Panc1 (cell line): ENCODE measurements around the gene R3HDM4.

Source experiments
- CTCF ChIP-seq: fragments of 450-650 bp; IDR thresholded peaks from 2 replicates; pipeline ENCODE4 v1.5.1; 2017; ENCODE audit warnings: mild to moderate bottlenecking
- POLR2AphosphoS5 ChIP-seq: IDR thresholded peaks from 2 replicates; pipeline ENCODE4 v1.6.1; 2012; ENCODE audit warnings: mild to moderate bottlenecking, low read depth, low read length, moderate library complexity
- REST ChIP-seq, 2 experiments: IDR thresholded peaks; 2 replicates each; pipeline ENCODE4 v1.6.1; 2011 to 2012; ENCODE audit warnings: low read depth in 2 of 2, control low read depth in 1 of 2, low read length in 1 of 2, mild to moderate bottlenecking in 1 of 2, moderate library complexity in 1 of 2; ENCODE audit not compliant: insufficient read depth in 1 of 2

- TF ChIP-seq CTCF = no peak
- TF ChIP-seq POLR2AphosphoS5 = no peak
- no peak for TF ChIP-seq REST (IDR thresholded peaks at IDR 0.05; ENCODE audit: insufficient read depth in 1 of 2, low read depth in 2 of 2, low read length in 1 of 2)
Observed at GRCh38 chr19:902446-903226, 10.4 kb downstream of the R3HDM4 start.
